Measurements from ENCODE around the gene AKAP13.

DNA sequence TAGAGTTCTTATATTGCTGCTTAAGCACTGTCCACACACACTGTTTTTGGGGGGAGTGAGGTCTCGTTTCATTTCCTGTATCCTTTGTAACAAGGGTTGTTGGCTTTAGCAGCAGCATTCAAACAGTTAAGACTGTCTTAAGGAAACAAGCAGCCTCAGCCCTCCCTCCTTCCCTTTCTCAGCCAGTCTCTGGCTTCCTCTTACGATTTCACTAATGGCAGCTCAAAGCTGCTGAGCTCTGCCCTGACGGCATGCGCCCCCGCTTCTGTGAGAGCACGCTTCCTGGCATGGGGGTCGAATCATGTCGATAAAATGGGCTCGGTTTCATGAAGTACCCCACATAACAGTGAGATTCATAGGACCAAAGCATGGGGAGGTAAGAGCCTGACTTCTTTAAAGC is 309.3 kb downstream of the AKAP13 start:
- TF ChIP-seq, protein P1, sequence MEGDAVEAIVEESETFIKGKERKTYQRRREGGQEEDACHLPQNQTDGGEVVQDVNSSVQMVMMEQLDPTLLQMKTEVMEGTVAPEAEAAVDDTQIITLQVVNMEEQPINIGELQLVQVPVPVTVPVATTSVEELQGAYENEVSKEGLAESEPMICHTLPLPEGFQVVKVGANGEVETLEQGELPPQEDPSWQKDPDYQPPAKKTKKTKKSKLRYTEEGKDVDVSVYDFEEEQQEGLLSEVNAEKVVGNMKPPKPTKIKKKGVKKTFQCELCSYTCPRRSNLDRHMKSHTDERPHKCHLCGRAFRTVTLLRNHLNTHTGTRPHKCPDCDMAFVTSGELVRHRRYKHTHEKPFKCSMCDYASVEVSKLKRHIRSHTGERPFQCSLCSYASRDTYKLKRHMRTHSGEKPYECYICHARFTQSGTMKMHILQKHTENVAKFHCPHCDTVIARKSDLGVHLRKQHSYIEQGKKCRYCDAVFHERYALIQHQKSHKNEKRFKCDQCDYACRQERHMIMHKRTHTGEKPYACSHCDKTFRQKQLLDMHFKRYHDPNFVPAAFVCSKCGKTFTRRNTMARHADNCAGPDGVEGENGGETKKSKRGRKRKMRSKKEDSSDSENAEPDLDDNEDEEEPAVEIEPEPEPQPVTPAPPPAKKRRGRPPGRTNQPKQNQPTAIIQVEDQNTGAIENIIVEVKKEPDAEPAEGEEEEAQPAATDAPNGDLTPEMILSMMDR (IDR thresholded peaks at IDR 0.05; ENCODE audit: insufficient read depth, low read length, poor library complexity, severe bottlenecking): no peak
- TF ChIP-seq EZH2phosphoT487 (conservative IDR thresholded peaks at IDR 0.05; ENCODE audit: low read length): no peak

Data from SU-DHL-6 (cell line).